Hematopoietic multipotent progenitor cell treated with erythropoietin and hydrocortisone succinate and interleukin-3 and kit ligand, for 8 days (in vitro differentiated cells): Measurements from ENCODE around the gene KDF1.
A peak's percentile ranks its signal among the peaks of the same experiment; 100 is the strongest.
"Not testable (repeated sequence)": the region's sequence is repeated elsewhere in the genome, so short reads cannot be mapped to it uniquely, and the experiment has no call there.

Source experiments
- DNase-seq: peaks from one replicate; pipeline ENCODE4 v3.0.0-alpha.2; 2015

KDF1 gene

GRCh38 chr1:26953374-26953773 is 6.9 kb downstream of the KDF1 start:
- DNase-seq, result no peak

- peak; percentile 35 for DNase-seq
Observed at GRCh38 chr1:26951821-26952497, 8.3 kb downstream of the KDF1 start.

GRCh38 chr1:26951216-26951615 is 9.1 kb downstream of the KDF1 start:
- no peak for DNase-seq

- DNase-seq, result no peak
Observed at GRCh38 chr1:26950602-26951001, 9.7 kb downstream of the KDF1 start.

DNA sequence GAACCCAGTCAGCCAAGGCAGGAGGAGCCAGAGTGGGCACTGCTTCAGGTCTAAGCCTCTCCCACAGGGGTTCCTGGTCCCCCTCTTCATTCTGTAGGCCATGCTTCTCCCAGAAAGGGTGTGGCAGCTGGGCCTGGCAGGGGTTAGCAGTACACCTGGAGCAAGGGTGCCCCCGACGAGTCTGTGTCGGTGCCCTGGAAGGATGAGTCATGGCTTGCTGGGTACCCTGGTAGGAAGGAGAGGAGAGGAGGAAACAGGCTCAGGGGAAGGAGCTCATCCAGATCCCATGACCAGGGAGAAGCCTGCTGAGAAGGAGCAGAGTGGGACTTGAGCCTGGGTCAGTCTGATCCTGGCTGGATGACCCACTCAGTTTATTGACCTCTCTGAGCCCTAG is 10.3 kb downstream of the KDF1 start:
- no peak for DNase-seq

GRCh38 chr1:26949266-26949925 is 10.9 kb downstream of the KDF1 start:
- no peak for DNase-seq

DNA sequence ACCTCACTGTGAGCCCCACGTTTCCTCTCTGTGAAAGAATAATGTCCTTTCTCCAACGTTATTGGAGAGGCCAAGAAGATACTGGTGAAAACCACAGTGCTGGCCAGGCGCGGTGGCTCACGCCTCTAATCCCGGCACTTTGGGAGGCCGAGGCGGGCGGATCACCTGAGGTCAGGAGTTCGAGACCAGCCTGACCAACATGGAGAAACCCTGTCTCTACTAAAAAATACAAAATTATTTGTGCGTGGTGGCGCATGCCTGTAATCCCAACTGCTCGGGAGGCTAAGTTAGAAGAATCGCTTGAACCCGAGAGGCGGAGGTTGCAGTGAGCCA is 11.6 kb downstream of the KDF1 start:
- DNase-seq, result not testable (repeated sequence)

- no peak for DNase-seq
Observed at GRCh38 chr1:26946270-26946669, 14.0 kb downstream of the KDF1 start.

- DNase-seq, result no peak
Observed at GRCh38 chr1:26945728-26946127, 14.5 kb downstream of the KDF1 start.

DNA sequence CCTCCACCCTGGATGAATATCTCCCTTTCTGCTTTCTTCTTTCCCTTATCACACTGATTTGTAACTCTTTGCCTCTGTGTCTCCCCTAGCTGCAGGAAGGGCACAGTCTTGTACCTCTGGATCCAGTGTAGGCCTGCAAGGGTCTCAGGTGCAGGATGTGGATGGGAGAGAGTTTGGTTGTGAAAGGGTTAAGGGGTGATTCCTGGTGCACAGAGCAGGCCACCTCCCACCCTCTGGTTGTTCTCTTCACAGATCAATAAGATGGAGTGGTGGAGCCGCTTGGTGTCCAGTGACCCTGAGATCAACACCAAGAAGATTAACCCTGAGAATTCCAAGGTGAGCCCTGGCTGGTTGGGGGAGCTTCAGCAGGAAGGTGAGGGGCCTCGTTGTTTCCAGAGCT is 15.1 kb downstream of the KDF1 start:
- DNase-seq, result no peak

GRCh38 chr1:26942656-26943055 is 17.6 kb downstream of the KDF1 start:
- DNase-seq, result no peak

DNA sequence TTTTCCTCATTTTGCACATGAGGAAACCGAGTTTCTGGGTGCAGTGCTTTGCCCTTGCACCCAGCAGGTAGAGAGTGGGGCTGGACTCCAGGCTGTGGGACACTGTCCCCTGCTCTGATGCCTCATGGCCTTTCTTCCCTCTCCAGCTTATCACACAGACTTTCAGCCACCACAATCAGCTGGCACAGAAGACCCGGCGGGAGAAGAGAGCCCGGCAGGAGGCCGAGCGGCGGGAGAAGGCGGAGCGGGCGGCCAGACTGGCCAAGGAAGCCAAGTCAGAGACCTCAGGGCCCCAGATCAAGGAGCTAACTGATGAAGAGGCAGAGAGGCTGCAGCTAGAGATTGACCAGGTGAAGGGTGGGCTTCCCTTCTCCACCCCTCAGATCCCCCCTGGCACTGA is 19.0 kb downstream of the KDF1 start:
- no peak for DNase-seq

DNA sequence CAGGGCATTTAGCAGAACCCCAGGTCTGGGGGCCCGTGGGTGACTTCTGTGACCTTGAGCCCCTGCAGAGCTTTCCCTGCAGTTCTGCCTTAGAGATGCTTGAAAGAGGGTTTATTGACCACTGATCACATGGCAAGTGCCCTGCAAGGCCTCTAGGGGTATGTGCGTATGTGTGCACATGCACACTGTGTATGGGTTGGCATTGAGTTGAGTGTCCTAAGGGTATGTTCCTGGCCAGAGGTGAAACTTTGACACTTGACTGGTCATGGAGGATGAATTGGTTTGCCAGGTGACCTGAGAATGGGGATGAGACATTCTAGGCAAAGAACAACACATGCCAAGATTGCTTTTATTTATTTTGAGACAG is 21.6 kb downstream of the KDF1 start:
- no peak for DNase-seq

GRCh38 chr1:26938004-26938658 is 22.1 kb downstream of the KDF1 start:
- DNase-seq, result no peak

DNA sequence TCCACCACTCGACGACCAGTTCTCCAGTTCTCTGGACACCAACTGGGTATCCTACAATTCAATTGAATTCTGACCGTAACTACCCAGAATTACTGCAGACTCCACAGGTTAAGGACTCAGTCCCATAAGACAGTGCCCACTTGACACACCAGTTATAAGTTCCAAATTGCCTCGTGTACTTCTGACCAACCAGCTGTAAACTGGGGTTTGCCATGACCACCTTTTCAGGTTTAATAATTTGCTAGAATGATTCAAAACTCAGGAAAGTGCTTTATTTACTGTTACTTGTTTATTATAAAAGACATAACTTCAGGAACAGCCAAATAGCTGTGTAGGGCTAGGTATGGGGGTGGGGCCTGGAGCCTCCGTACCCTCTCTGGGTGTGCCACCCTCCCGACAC is 23.4 kb downstream of the KDF1 start:
- DNase-seq, result no peak

DNA sequence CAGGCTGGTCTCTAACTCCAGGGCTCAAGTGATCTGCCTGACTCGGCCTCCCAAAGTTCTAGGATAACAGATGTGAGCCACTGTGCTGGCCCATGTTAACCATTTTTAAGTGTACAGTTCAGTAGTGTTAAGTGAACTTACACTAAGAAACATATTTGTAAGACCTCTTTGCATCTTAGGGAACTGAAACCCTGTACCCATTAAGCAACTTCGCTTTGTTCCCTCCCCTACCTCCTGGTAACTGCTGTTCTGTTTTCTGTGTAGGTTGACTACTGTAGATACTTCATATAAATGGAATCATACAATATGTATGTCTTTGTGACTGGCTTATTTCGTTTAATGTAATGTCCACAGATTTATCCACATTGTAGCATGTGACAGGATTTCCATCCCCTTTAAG is 27.7 kb downstream of the KDF1 start:
- no peak for DNase-seq

GRCh38 chr1:26923711-26924110 is 36.6 kb downstream of the KDF1 start:
- DNase-seq, result no peak

- no peak for DNase-seq
Observed at GRCh38 chr1:26922901-26923300, 37.4 kb downstream of the KDF1 start.

DNA sequence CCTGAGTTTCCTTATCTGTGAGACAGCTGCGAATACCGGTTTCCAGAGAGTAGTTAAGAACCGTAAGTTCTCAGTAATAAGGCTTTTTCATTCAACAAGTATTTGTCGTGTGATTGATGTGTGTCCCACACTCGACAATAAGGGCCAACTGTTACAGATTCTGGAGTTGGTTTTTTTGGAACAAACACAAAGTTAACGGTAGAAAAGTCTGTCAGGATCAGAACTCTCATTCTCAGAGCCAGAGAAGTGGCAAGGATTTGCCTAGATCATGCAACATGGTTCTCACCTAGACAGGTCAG is 37.9 kb downstream of the KDF1 start:
- no peak for DNase-seq

DNA sequence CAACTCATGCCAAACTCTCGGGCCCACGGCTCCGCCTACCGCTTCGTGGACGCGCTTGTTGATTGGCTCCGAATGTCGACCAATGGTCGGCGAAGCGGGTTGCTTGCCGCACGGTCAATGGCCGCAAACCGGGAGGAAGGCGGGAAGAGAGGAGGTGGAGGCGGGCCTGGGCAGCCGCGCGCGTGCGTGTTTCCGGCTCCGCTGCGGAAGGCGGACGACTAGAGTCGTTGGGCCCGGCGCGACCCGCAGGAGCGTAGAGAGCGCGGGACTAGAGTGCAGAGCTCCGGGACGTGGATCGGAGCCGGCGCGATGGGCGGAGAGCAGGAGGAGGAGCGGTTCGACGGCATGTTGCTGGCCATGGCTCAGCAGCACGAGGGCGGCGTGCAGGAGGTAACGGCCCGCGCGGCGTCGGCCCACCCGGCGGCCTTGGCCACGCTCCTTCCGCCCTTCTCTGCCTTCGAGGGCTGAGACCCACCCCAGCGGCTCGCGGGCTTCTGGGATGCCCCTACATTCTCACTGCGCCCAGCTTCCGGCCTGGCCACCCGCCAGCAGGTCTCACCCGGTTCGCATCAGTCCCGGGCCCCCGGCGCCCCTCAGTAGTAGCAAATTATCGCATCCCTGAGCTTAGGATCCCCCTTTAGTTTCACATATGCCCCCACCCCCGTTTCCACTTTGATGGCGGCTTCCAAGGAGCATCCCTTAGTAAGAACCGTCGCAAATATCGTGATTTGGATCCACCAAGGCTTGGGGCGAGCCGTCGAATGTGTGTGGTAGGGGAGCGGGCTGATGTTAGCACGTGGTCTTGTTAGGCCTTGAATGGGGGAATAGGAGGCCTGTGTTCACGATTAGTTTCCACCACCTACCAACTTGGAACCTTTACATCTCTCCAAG is 38.5 kb downstream of the KDF1 start, which contains the start of gene NUDC:
TSS of gene NUDC (plus strand) at position 204 of the 891 bp plus-strand sequence. CDS start at position 310, 106 bp downstream.
- DNase-seq, result peak; percentile 98

GRCh38 chr1:26921126-26921539 is 39.1 kb downstream of the KDF1 start:
- no peak for DNase-seq

DNA sequence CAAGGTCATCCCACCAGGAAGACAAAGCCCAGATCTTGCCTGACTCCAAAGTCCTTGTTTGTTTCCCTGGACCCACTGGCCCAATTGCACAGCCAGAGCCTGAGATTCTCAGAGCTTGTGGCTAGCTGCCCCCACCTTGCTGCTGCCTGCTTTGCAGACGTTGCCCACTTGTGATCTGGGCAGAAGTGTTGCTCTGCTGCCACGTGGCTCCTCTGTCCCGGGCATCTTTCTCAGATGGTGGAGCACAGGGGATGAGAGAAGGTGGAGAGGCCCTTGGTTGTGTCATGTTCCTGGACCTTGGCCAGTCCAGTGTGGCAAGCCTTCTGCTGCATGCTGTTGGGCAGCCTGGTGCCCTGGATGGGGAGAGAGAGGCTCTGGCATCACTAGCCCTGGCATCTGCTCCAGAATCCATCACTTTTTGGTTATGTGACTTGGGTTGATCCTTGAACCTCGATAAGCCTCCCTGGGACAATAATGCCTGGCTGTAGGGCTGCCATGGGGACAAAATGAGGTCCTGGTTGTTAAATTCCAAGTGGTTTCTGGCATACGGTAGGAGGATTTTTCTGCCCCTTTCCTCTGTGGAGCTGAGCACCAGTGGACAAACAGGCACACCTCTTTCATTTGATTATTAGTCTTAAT is 44.9 kb downstream of the KDF1 start:
- DNase-seq, result no peak
